DND-41 (cell line): ENCODE measurements around the gene MS4A6A.

ENCODE experiments used
- ATAC-seq: fragments of 200-7000 bp; cut with Tn5 transposase; 3 replicates; pipeline ENCODE4 v1.9.1; 2021; ENCODE audit warnings: low read depth; ENCODE audit not compliant: insufficient read depth
- DNase-seq: peaks from one replicate; pipeline ENCODE4 v3.0.0-alpha.2; 2020
- H2AFZ ChIP-seq: 2 replicates; pipeline ENCODE4 v1.6.0; 2012; ENCODE audit warnings: low read depth, low read length
- H3K27ac ChIP-seq: 2 replicates; pipeline ENCODE4 v1.5.1; 2012; ENCODE audit warnings: low read length, inconsistent platforms
- H3K27me3 ChIP-seq: fragments of 200-600 bp; sonication (generic); 2 replicates; pipeline ENCODE4 v1.6.0; 2012; ENCODE audit warnings: low read length, mild to moderate bottlenecking, inconsistent platforms; ENCODE audit not compliant: insufficient read depth, poor library complexity
- H3K36me3 ChIP-seq: 2 replicates; pipeline ENCODE4 v1.5.1; 2012; ENCODE audit warnings: low read length, inconsistent platforms; ENCODE audit not compliant: insufficient read depth
- H3K4me1 ChIP-seq: 2 replicates; pipeline ENCODE4 v1.5.1; 2012; ENCODE audit warnings: mild to moderate bottlenecking, low read length; ENCODE audit not compliant: insufficient read depth
- H3K4me2 ChIP-seq: 2 replicates; pipeline ENCODE4 v1.6.0; 2012; ENCODE audit warnings: mild to moderate bottlenecking, moderate library complexity, low read length, inconsistent platforms; ENCODE audit not compliant: insufficient read depth
- H3K4me3 ChIP-seq, 2 experiments: fragments of 200-600 bp in 1 of 2; shearing (Covaris generic) in 1 of 2; 2 replicates each; pipeline ENCODE4 v1.5.1; 2012 to 2016; ENCODE audit warnings: inconsistent platforms in 2 of 2, low read length in 2 of 2, mild to moderate bottlenecking in 2 of 2, low read depth in 1 of 2, moderate library complexity in 1 of 2
- H3K79me2 ChIP-seq: 2 replicates; pipeline ENCODE4 v1.6.0; 2012; ENCODE audit warnings: low read length, inconsistent platforms; ENCODE audit not compliant: insufficient read depth
- H3K9ac ChIP-seq: 2 replicates; pipeline ENCODE4 v1.6.0; 2012; ENCODE audit warnings: low read depth, mild to moderate bottlenecking, inconsistent platforms, low read length, moderate library complexity
- H3K9me3 ChIP-seq: 2 replicates; pipeline ENCODE4 v1.5.1; 2012; ENCODE audit warnings: low read length, moderate library complexity, mild to moderate bottlenecking, inconsistent platforms; ENCODE audit not compliant: insufficient read depth, severe bottlenecking
- H4K20me1 ChIP-seq: 2 replicates; pipeline ENCODE4 v1.6.0; 2012; ENCODE audit warnings: low read length; ENCODE audit not compliant: insufficient read depth
- CTCF ChIP-seq: IDR thresholded peaks from 2 replicates; pipeline ENCODE4 v1.5.1; 2012; ENCODE audit warnings: borderline replicate concordance, low read length, moderate library complexity, mild to moderate bottlenecking; ENCODE audit not compliant: poor library complexity, severe bottlenecking; ENCODE audit errors: extremely low read depth
- EZH2 ChIP-seq: IDR thresholded peaks from 3 replicates; pipeline ENCODE4 v1.6.1; 2012; ENCODE audit warnings: borderline replicate concordance, low read depth, mild to moderate bottlenecking, moderate library complexity, low read length, inconsistent platforms; ENCODE audit not compliant: severe bottlenecking

The MS4A6A gene

GRCh38 chr11:60165538-60165937 lies 17.3 kb downstream of the MS4A6A start:
- ATAC-seq: no peak
- Histone ChIP-seq H3K9me3 (peaks cover 30% of the 10 kb centered on the region), H3K4me3 (no peak overlapping the region), H3K9ac (no peak overlapping the region), H3K27ac (no peak overlapping the region), H3K36me3 (no peaks in the 10 kb centered on the region), H3K4me2 (no peak overlapping the region), H3K4me1 (no peaks in the 10 kb centered on the region), H2AFZ (no peak overlapping the region), H3K27me3 (no peaks in the 10 kb centered on the region), H3K79me2 (no peaks in the 10 kb centered on the region), H4K20me1 (no peaks in the 10 kb centered on the region)
- no peak for TF ChIP-seq EZH2
- no peak for TF ChIP-seq CTCF
- no peak for DNase-seq

- H3K9me3 ChIP-seq: peaks cover 21% of the 10 kb centered on the region
- no peak for TF ChIP-seq EZH2
- TF ChIP-seq CTCF: no peak
- no peak overlapping the region for H3K4me2 ChIP-seq
- no peak for DNase-seq
- no peaks in the 10 kb centered on the region for H4K20me1 ChIP-seq
- H3K27ac ChIP-seq: no peak overlapping the region
- no peak overlapping the region for H2AFZ ChIP-seq
- no peak overlapping the region for H3K9ac ChIP-seq
- no peak overlapping the region for H3K4me3 ChIP-seq
- no peaks in the 10 kb centered on the region for H3K79me2 ChIP-seq
- H3K27me3 ChIP-seq: no peaks in the 10 kb centered on the region
- no peak; the same call in 2 of the 3 replicates for ATAC-seq
- H3K36me3 ChIP-seq: no peaks in the 10 kb centered on the region
- no peaks in the 10 kb centered on the region for H3K4me1 ChIP-seq
Observed at GRCh38 chr11:60164550-60165075, 18.3 kb downstream of the MS4A6A start.

GRCh38 chr11:60161766-60162165 lies 21.1 kb downstream of the MS4A6A start:
- TF ChIP-seq CTCF: no peak
- no peak for TF ChIP-seq EZH2
- H3K36me3 ChIP-seq: no peaks in the 10 kb centered on the region
- no peak overlapping the region for H2AFZ ChIP-seq
- no peak overlapping the region for H3K27ac ChIP-seq
- no peaks in the 10 kb centered on the region for H3K79me2 ChIP-seq
- no peaks in the 10 kb centered on the region for H3K4me1 ChIP-seq
- no peaks in the 10 kb centered on the region for H3K27me3 ChIP-seq
- H4K20me1 ChIP-seq: no peaks in the 10 kb centered on the region
- H3K9me3 ChIP-seq: peaks cover 4% of the 10 kb centered on the region
- H3K4me2 ChIP-seq: no peak overlapping the region
- no peak overlapping the region for H3K4me3 ChIP-seq
- H3K9ac ChIP-seq: no peak overlapping the region
- ATAC-seq (no peak), DNase-seq (no peak)

GRCh38 chr11:60161107-60161506 lies 21.8 kb downstream of the MS4A6A start:
- DNase-seq (no peak), ATAC-seq (no peak)
- Histone ChIP-seq H2AFZ (no peak overlapping the region), H3K9ac (no peak overlapping the region), H3K36me3 (no peaks in the 10 kb centered on the region), H3K79me2 (no peaks in the 10 kb centered on the region), H3K4me2 (no peak overlapping the region), H3K27ac (no peak overlapping the region), H4K20me1 (no peaks in the 10 kb centered on the region), H3K4me1 (no peaks in the 10 kb centered on the region), H3K4me3 (no peak overlapping the region), H3K9me3 (peaks cover 4% of the 10 kb centered on the region), H3K27me3 (no peaks in the 10 kb centered on the region)
- no peak for TF ChIP-seq CTCF
